Measurements from ENCODE around the gene IST1.
A peak's percentile ranks its signal among the peaks of the same experiment; 100 is the strongest.
"Not testable (repeated sequence)": the region's sequence is repeated elsewhere in the genome, so short reads cannot be mapped to it uniquely, and the experiment has no call there.

The IST1 gene

DNA sequence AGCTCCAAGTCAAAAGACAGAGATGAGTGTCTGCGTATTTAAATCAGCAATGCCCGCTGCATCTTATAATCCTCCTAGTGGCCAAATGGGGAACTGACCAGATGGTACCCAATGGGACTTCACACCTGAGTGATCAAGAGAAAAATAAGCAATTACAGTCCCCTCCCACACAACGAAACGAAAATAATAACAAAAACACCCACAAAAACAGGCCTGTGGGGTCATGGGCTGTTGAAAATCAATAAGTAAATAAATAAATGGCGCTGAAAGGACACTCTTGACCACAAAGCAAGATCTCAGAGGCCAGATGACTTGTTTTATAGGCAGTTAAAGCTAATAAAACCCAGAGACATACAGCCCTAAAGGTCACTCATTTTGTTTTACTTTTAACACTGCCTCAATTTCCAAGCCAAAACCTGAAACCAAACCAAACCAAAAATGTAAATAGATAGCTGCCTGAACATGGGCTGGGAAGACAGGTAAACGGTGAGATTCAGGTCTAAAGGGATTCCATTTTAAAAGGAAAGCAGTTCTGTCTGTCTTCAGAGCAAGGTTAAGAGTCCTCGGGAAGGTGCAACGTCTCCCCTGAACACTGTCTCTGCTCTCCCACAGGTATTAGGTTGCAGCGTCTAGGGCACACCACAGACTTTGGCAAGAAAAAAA is 12.7 kb upstream of the IST1 start:
- peak; percentile 79 to 86 (median 84) for DNase-seq

- DNase-seq: peak in 3 of 4 experiments; percentile 10 to 44 (median 26)
These were observed 12.0 kb upstream of the IST1 start for GRCh38 chr16:71883168-71883848.

- peak; percentile 54 to 82 (median 67) for DNase-seq
These were observed 11.3 kb upstream of the IST1 start, which contains the start of gene ZNF821 for GRCh38 chr16:71883849-71884638. TSS of gene ZNF821 (minus strand) at chr16:71884182. CDS start at chr16:71879946, 4,236 bp downstream.

- DNase-seq: peak; percentile 62 to 89 (median 86)
These were observed 10.1 kb upstream of the IST1 start for GRCh38 chr16:71885261-71885650.

GRCh38 chr16:71889147-71889546 is 6.2 kb upstream of the IST1 start:
- DNase-seq: no peak

DNA sequence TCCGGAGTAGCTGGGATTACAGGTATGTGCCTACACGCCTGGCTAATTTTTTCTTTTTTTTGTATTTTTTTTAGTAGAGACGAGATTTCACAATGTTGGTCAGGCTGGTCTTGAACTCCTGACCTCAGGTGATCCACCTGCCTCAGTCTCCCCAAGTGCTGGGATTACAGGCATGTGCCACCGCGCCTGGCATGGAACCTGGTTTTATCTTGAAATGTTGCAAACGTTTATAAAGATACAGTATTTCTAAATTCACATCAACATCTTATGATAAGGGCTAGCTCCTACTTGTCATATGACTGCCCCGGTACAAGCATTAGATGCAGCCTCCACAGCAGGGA is 1.5 kb upstream of the IST1 start:
- DNase-seq: no peak

- peak; percentile 63 to 80 (median 78) for DNase-seq
These were observed 956 bp upstream of the IST1 start for GRCh38 chr16:71894229-71894920.

GRCh38 chr16:71895679-71896365 is 491 bp downstream of the IST1 start:
- DNase-seq: peak; percentile 16 to 57 (median 52)

GRCh38 chr16:71896764-71897368 is 1.5 kb downstream of the IST1 start:
- DNase-seq: no peak

DNA sequence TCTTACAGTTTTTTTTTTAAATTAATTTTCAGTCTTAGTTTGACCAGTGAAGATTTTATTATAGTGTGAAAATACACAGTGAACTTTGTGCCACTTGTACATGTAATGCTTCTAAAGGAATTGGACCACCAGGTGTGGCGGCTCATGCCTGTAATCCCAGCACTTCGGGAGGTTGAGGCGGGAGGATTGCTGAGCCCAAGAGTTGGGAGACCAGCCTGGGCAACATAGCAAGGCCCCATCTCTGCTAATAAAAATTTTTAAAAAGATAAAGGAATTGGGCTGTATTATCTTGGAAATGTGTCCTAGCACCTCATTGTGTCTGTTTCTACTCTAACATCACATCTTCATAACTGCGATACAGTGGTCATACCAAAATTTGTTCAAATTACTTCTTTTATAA is 3.8 kb downstream of the IST1 start:
- no peak for DNase-seq

GRCh38 chr16:71902656-71903365 is 7.5 kb downstream of the IST1 start:
- no peak for DNase-seq

DNA sequence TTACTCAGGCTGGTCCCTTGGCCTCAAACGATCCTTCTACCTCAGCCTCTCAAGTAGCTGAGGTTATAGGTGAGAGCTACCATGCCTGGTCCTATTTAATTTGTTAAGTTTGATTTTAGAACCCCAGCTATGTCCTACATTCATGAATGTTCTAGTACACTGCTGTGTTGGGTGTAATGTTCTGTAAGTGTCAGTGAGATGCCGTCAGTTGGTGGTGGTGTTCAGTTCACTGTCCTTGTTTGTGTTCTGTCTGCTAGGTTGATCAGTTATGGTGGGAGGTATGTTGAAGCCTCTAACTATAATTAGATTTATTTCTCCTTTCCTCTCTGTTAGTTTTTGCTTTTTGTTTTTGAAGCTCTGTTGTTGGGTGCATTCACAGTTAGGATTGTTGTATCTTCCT is 8.3 kb downstream of the IST1 start:
- DNase-seq: no peak

- DNase-seq: no peak
These were observed 8.9 kb downstream of the IST1 start for GRCh38 chr16:71904239-71904638.

DNA sequence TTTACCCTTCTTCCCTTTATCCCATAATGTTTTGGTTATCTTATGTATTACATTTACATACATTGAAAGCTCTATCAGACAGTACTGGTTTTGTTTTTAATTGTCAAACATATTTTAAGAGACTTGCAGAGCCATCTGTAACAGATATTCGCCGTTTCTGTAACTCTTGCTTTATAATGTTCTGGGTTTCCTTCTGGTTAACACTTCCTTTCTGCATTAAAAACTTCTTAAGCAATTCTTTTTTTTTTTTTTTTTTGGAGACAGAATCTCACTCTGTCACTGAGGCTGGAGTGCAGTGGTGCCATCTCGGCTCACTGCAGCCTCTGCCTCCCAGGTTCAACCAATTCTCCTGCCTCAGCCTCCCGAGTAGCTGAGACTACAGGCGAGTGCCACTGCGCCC is 10.4 kb downstream of the IST1 start:
- DNase-seq: not testable (repeated sequence)

GRCh38 chr16:71911121-71911520 is 15.8 kb downstream of the IST1 start:
- no peak for DNase-seq

DNA sequence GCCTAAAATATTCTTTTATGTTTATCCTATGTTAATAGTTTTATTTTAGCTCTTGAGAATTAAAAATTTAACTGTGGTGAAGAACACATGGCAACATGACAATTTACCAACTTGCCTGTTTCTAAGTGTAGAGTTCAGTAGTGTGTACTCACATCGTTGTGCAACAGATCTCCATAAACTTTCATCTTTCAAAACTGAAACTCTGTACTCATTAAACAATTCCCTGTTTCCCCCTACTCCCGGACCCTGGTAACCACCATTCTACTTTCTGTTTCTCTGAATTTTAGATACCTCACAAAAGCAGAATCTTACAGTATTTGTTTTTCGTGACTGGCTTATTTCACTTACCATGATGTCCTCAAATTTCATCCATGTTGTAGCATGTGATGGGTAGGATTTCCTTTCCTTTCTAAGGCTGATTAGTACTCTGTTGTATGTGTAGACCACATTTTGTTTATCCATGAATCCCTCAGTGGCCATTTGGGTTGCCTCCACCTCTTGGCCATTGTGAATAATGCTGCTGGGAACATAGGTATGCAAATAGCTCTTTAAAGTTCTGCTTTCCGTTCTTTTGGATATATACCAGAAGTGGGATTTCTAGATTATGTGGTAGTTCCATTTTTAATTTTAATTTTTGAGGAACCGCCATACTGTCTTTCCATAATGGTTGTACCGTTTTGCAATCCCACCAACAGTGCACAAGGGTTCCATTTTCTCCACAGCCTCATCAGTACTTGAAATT is 17.4 kb downstream of the IST1 start:
- peak in 2 of 4 experiments; percentile 34 to 39 for DNase-seq

DNA sequence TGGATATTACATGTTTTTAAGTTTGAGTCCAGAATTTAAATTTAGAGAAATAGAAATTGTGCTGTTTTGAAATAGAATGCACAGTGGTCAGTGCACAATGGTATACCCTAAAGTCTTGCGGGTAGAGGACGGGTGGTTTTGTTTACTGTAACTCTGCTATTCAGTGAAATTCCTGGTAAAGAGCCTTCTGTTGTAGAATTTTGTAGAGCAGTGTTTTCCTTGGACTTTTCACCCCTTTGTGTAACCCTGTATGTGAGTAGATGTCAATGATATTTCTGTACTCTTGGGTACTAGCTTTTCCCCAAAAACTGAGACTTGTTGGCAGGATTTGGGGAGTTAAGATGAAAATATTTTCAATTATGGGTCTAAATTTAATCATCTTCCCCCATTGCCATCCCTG is 19.5 kb downstream of the IST1 start:
- no peak for DNase-seq

GRCh38 chr16:71915350-71915749 is 20.0 kb downstream of the IST1 start:
- DNase-seq: no peak

- DNase-seq: no peak
These were observed 21.1 kb downstream of the IST1 start for GRCh38 chr16:71916397-71916920.

DNA sequence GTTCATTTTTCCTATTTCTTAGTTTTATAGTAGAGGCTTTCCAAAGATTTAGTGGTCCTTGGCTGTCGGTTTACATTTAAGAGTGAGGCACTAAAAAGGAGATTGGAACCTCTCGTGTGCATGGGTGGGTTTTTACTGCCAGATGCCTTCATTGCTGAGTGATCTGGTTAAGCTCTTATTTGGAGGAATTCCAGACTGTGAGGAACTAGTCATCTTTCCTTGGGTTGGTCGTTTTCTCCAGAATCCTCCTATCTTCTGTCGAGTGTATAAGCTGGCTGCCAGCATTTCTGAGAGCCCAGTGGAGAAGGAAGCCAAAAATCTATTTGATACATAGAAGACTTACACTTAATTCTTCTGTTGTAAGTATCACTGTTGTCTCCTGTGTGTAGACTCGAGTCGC is 22.6 kb downstream of the IST1 start:
- no peak for DNase-seq
